K562 (cell line): Measurements from ENCODE around the gene ASB2. TPM values are rescaled to one million over a fixed set of nuclear protein-coding genes. Genes with fewer than 3 reads are reported as not detected.

Source experiments
- ATAC-seq: fragments of 200-7000 bp; cut with Tn5 transposase; 3 replicates; pipeline ENCODE4 v1.9.1; 2020; ENCODE audit warnings: moderate library complexity
- BruUV-seq: library from RNA; stranded (reverse); fragments of 400-500 nt; replicated peaks from 2 replicates; lab custom pipeline; 2021; lab: Mats Ljungman, UMichigan
- CTCF ChIA-PET: fragments of 300-600 bp; formaldehyde crosslinking; extraction: SDS; loops from one replicate; lab custom pipeline; 2021; ENCODE audit warnings: low intra/inter-chr PET ratio; lab: Yijun Ruan, JAX
- POLR2A ChIA-PET: fragments of 300-600, 350-650 bp; sonication (Branson Sonifier 250); formaldehyde crosslinking; extraction: SDS; loops from one replicate; lab custom pipeline; 2021; ENCODE audit warnings: antibody characterized with exemption, inconsistent platforms; lab: Yijun Ruan, JAX
- DNase-seq, 4 experiments: peaks; one replicate each; pipeline versions ENCODE4 v3.0.0 to v3.0.0-alpha.2; 2011 to 2018; ENCODE audit warnings: low spot score in 3 of 4, mixed read lengths in 3 of 4; ENCODE audit errors: extremely low read depth in 1 of 4
- FAIRE-seq: peaks from 2 replicates; lab custom pipeline; 2011; peaks lifted over from hg19 to GRCh38; lab: Jason Lieb, UNC
- H2AFZ ChIP-seq: 2 replicates; pipeline ENCODE4 v1.6.0; 2011; ENCODE audit warnings: low read depth, low read length, control low read depth, inconsistent platforms
- H3K27ac ChIP-seq: fragments of 200-600 bp; 3 replicates; pipeline ENCODE4 v1.8.0; 2011; ENCODE audit warnings: low read depth, mild to moderate bottlenecking, control low read depth, inconsistent platforms, low read length, moderate library complexity, mixed read lengths; ENCODE audit errors: extremely low read depth
- H3K27me3 ChIP-seq, 2 experiments: fragments of 300-600 bp in 1 of 2; 2 replicates in 1 of 2; 3 replicates in 1 of 2; pipeline versions ENCODE4 v1.6.0 to v1.8.0; 2011; ENCODE audit warnings: inconsistent platforms in 2 of 2, low read length in 2 of 2, mild to moderate bottlenecking in 1 of 2, mixed read lengths in 1 of 2, moderate library complexity in 1 of 2; ENCODE audit not compliant: control insufficient read depth in 2 of 2, insufficient read depth in 2 of 2
- H3K36me3 ChIP-seq: fragments of 300-600 bp; 3 replicates; pipeline ENCODE4 v1.8.0; 2011; ENCODE audit warnings: mild to moderate bottlenecking, low read length, inconsistent platforms; ENCODE audit not compliant: control insufficient read depth, insufficient read depth
- H3K4me1 ChIP-seq, 2 experiments: fragments of 200-600 bp in 1 of 2; replicated peaks in 1 of 2; 2 replicates in 1 of 2; 3 replicates in 1 of 2; pipeline versions ENCODE4 v1.5.1 to v1.8.0; 2011; ENCODE audit warnings: inconsistent platforms in 2 of 2, low read length in 2 of 2, mild to moderate bottlenecking in 1 of 2, mixed read lengths in 1 of 2, moderate library complexity in 1 of 2; ENCODE audit not compliant: control insufficient read depth in 2 of 2, insufficient read depth in 2 of 2
- H3K4me2 ChIP-seq: 2 replicates; pipeline ENCODE4 v1.6.1; 2011; ENCODE audit warnings: low read length, control low read depth, inconsistent platforms, mixed read lengths; ENCODE audit not compliant: insufficient read depth
- H3K4me3 ChIP-seq: fragments of 200-600 bp; sonication (generic), shearing (Covaris generic); 2 replicates; pipeline ENCODE4 v1.5.1; 2016; ENCODE audit warnings: control low read depth, inconsistent platforms
- H3K79me2 ChIP-seq: fragments of 200-600 bp; 3 replicates; pipeline ENCODE4 v1.8.0; 2011; ENCODE audit warnings: low read length, inconsistent platforms; ENCODE audit not compliant: control insufficient read depth, insufficient read depth
- H3K9ac ChIP-seq, 2 experiments: 2 replicates each; pipeline versions ENCODE4 v1.6.0 to v1.6.1; 2011; ENCODE audit warnings: low read depth in 2 of 2, low read length in 2 of 2, control low read depth in 1 of 2, inconsistent platforms in 1 of 2, mild to moderate bottlenecking in 1 of 2, mixed read lengths in 1 of 2; ENCODE audit not compliant: insufficient read depth in 1 of 2
- H3K9me1 ChIP-seq: one replicate; pipeline ENCODE4 v1.6.0; 2011; ENCODE audit warnings: inconsistent platforms, mild to moderate bottlenecking, low read length, moderate library complexity; ENCODE audit not compliant: control insufficient read depth, insufficient read depth
- H3K9me3 ChIP-seq: replicated peaks from 2 replicates; pipeline ENCODE4 v1.5.1; 2011; ENCODE audit warnings: low read depth, low read length, inconsistent platforms; ENCODE audit not compliant: control insufficient read depth, insufficient read depth
- H4K20me1 ChIP-seq: replicated peaks from 2 replicates; pipeline ENCODE4 v1.6.1; 2011; ENCODE audit warnings: low read length, inconsistent platforms, mixed read lengths; ENCODE audit not compliant: control insufficient read depth, insufficient read depth
- ARID3A ChIP-seq: IDR thresholded peaks from 2 replicates; pipeline ENCODE4 v1.6.1; 2012; ENCODE audit warnings: low read depth, low read length, improper control_type of control experiment, borderline replicate concordance
- CEBPG ChIP-seq, 3 experiments: fragments of 200-800 bp in 1 of 3; sonication (Bioruptor generic) in 1 of 3; sonication (generic) in 1 of 3; formaldehyde crosslinking in 1 of 3; IDR thresholded peaks in 2 of 3; conservative IDR thresholded peaks in 1 of 3; 2 replicates each; pipeline versions ENCODE4 v1.6.1 to v1.8.0; 2016 to 2022; ENCODE audit warnings: missing compliant biosample characterization in 2 of 3, missing genetic modification characterization in 2 of 3, mild to moderate bottlenecking in 1 of 3, missing genetic modification reagents in 1 of 3
- HDAC3 ChIP-seq: fragments of 450-650 bp; IDR thresholded peaks from 2 replicates; pipeline ENCODE4 v1.6.1; 2018; ENCODE audit warnings: borderline replicate concordance, mild to moderate bottlenecking, moderate library complexity; ENCODE audit not compliant: partially characterized antibody
- JUNB ChIP-seq: fragments of 450-650 bp; formaldehyde crosslinking; conservative IDR thresholded peaks from 2 replicates; pipeline ENCODE4 v1.4.0; 2020; ENCODE audit warnings: mild to moderate bottlenecking
- PHTF2 ChIP-seq: fragments of 250-450 bp; sonication (Bioruptor Pico); IDR thresholded peaks from 2 replicates; pipeline ENCODE4 v1.5.0; 2021; ENCODE audit warnings: mild to moderate bottlenecking
- RBM17 ChIP-seq: fragments of 200-400 bp; formaldehyde crosslinking; IDR thresholded peaks from 2 replicates; pipeline ENCODE4 v1.6.1; 2017; ENCODE audit warnings: low read depth, mild to moderate bottlenecking, low read length, borderline replicate concordance
- SNIP1 ChIP-seq: fragments of 450-650 bp; IDR thresholded peaks from 2 replicates; pipeline ENCODE4 v1.7.1; 2017; ENCODE audit warnings: low read depth, mild to moderate bottlenecking
- WGBS: fragments of 100-300 bp; shearing (Covaris generic); methylation state at CpG from one replicate; pipeline ENCODE4 v1.1.6; 2016; ENCODE audit warnings: low coverage, mixed read lengths; ENCODE audit not compliant: insufficient coverage; ENCODE audit errors: missing lambda C conversion rate; 5-methylcytosine and 5-hydroxymethylcytosine counted together
- in situ Hi-C: fragments of 300-500 bp; cut with MboI; formaldehyde crosslinking; loops from 4 replicates; pipeline ENCODE4 v1.15.0; 2018; ENCODE audit warnings: inconsistent platforms, mixed read lengths
- intact Hi-C: fragments of 100-400 bp; cut with micrococcal nuclease; formaldehyde crosslinking; loops from 2 replicates; pipeline ENCODE4 v1.14.2; 2022
- polyA plus RNA-seq, 8 experiments: library from polyadenylated mRNA; depleted of rRNA in 4 of 8; stranded (reverse) in 5 of 8; unstranded in 3 of 8; fragments of >200 nt; fragmentation: Nextera tagmentation in 2 of 8; fragmentation: Illumina TruSeq in 1 of 8; extraction: Ambion mirVana in 2 of 8; extraction: Trizol in 1 of 8; gene quantifications; 2 replicates each; pipeline versions ENCODE4 v1.2.1 to v1.2.3, GENCODE V29; 2011 to 2014; ENCODE audit warnings: inconsistent platforms in 1 of 8, missing spikeins in 1 of 8
- total RNA-seq, 7 experiments: library from RNA; depleted of rRNA in 6 of 7; stranded (reverse); fragments of >200 nt in 6 of 7; fragmentation: Illumina TruSeq in 2 of 7; extraction: Trizol in 2 of 7; gene quantifications; 2 replicates each; pipeline versions ENCODE4 v1.2.1 to v1.2.3, GENCODE V29; 2011 to 2021; ENCODE audit warnings: low replicate concordance in 1 of 7
- TF ChIP-seq, protein P1 (sequence below), 2 experiments: fragments of 450-650 bp; conservative IDR thresholded peaks; 2 replicates each; pipeline ENCODE4 v1.6.1; 2017; ENCODE audit warnings: mild to moderate bottlenecking in 2 of 2, moderate library complexity in 2 of 2
- TF ChIP-seq, protein P2 (sequence below): sonication (generic); formaldehyde crosslinking; IDR thresholded peaks from 2 replicates; pipeline ENCODE4 v1.9.0; 2022; ENCODE audit warnings: mild to moderate bottlenecking, missing genetic modification reagents
- TF ChIP-seq, protein P3 (sequence below), 2 experiments: fragments of 450-650 bp in 1 of 2; sonication (generic) in 1 of 2; formaldehyde crosslinking; conservative IDR thresholded peaks; 2 replicates each; pipeline versions ENCODE4 v1.4.0 to v1.8.1; 2020 to 2022; ENCODE audit warnings: mild to moderate bottlenecking in 1 of 2, missing genetic modification reagents in 1 of 2
- TF ChIP-seq, protein P4 (sequence below): fragments of 450-650 bp; formaldehyde crosslinking; IDR thresholded peaks from 2 replicates; pipeline ENCODE4 v1.4.0; 2022; ENCODE audit warnings: mild to moderate bottlenecking, moderate library complexity
- TF ChIP-seq, protein P5 (sequence below): fragments of 250-450 bp; sonication (Bioruptor Pico); IDR thresholded peaks from 2 replicates; pipeline ENCODE4 v1.4.0; 2020; ENCODE audit warnings: mild to moderate bottlenecking, moderate library complexity

ASB2 gene
- total and polyA plus RNA-seq, 9 of the 15 experiments (the other 6 are each of a cell fraction or from before 2014, with no cell fraction given): not detected

DNA sequence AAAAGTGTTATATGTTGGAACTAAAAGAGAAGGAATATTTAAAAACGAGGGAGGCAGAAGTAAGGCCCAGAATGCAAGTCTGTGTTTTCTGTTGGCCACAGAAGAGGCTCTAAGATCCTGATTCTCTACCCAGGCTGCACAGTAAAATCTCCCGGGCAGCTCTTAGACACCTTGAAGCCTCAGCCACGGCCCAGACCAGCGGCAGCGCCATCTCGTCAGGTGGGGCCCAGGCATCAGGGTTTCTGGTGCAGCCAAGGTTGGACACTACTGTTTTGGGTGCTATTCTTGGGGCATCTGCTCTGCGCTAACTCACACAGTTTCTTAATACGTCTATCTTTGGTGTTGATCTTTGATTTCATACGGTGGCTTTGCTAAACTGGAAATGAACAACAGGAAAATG lies 32.4 kb downstream of the ASB2 start (continued):
- no peak for TF ChIP-seq ARID3A
- TF ChIP-seq, protein P1, sequence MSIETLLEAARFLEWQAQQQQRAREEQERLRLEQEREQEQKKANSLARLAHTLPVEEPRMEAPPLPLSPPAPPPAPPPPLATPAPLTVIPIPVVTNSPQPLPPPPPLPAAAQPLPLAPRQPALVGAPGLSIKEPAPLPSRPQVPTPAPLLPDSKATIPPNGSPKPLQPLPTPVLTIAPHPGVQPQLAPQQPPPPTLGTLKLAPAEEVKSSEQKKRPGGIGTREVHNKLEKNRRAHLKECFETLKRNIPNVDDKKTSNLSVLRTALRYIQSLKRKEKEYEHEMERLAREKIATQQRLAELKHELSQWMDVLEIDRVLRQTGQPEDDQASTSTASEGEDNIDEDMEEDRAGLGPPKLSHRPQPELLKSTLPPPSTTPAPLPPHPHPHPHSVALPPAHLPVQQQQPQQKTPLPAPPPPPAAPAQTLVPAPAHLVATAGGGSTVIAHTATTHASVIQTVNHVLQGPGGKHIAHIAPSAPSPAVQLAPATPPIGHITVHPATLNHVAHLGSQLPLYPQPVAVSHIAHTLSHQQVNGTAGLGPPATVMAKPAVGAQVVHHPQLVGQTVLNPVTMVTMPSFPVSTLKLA (conservative IDR thresholded peaks at IDR 0.05): no peak
- TF ChIP-seq, protein P2, sequence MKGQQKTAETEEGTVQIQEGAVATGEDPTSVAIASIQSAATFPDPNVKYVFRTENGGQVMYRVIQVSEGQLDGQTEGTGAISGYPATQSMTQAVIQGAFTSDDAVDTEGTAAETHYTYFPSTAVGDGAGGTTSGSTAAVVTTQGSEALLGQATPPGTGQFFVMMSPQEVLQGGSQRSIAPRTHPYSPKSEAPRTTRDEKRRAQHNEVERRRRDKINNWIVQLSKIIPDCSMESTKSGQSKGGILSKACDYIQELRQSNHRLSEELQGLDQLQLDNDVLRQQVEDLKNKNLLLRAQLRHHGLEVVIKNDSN (CRISPR knock-in tag): no peak

- no peak for DNase-seq
- H3K27me3 ChIP-seq: peaks cover 4 to 46% of the 10 kb centered on the region in 2 experiments; a peak in 3 of 5 replicates
- ChIA-PET POLR2A (no interaction called here), CTCF (no interaction called here)
- no peaks in the 10 kb centered on the region for H3K9me3 ChIP-seq
- peaks cover 3% of the 10 kb centered on the region; the same call in 1 of the 2 replicates for H4K20me1 ChIP-seq
- H3K9me1 ChIP-seq: no peaks in the 10 kb centered on the region
- H3K4me3 ChIP-seq: no peak overlapping the region
- WGBS: 5% methylated on average over 4 of the region's 10 CpGs
- no peak overlapping the region for H3K27ac ChIP-seq
- no peak overlapping the region for H3K4me2 ChIP-seq
- no peaks in the 10 kb centered on the region for H3K36me3 ChIP-seq
- no peaks in the 10 kb centered on the region for H3K79me2 ChIP-seq
- intact Hi-C loops (no loop called here), in situ Hi-C loops (loop anchor here (5.0 kb wide), 1 partner anchor 59 kb away; no protein-coding TSS in a partner anchor)
- no TSS peak for BruUV-seq
- ATAC-seq: no peak
- no peak for FAIRE-seq
- H3K4me1 ChIP-seq: peaks cover 0 to 7% of the 10 kb centered on the region in 2 experiments; a peak in 1 of 5 replicates
- H2AFZ ChIP-seq: no peak overlapping the region
- H3K9ac ChIP-seq: no peak overlapping the region
- no peak for TF ChIP-seq RBM17
- TF ChIP-seq JUNB (CRISPR knock-in tag): no peak
- TF ChIP-seq PHTF2 (CRISPR knock-in tag): no peak
- TF ChIP-seq, protein P3, sequence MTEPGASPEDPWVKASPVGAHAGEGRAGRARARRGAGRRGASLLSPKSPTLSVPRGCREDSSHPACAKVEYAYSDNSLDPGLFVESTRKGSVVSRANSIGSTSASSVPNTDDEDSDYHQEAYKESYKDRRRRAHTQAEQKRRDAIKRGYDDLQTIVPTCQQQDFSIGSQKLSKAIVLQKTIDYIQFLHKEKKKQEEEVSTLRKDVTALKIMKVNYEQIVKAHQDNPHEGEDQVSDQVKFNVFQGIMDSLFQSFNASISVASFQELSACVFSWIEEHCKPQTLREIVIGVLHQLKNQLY (CRISPR knock-in tag; conservative IDR thresholded peaks at IDR 0.05): no peak
- TF ChIP-seq HDAC3: no peak
- TF ChIP-seq, protein P4, sequence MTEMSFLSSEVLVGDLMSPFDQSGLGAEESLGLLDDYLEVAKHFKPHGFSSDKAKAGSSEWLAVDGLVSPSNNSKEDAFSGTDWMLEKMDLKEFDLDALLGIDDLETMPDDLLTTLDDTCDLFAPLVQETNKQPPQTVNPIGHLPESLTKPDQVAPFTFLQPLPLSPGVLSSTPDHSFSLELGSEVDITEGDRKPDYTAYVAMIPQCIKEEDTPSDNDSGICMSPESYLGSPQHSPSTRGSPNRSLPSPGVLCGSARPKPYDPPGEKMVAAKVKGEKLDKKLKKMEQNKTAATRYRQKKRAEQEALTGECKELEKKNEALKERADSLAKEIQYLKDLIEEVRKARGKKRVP (CRISPR knock-in tag): no peak
- no peak for TF ChIP-seq SNIP1
- no peak for TF ChIP-seq CEBPG (CRISPR knock-in tag; IDR thresholded peaks at IDR 0.05)
- no peak for TF ChIP-seq CEBPG (tag; conservative IDR thresholded peaks at IDR 0.05 in 1 of 2, IDR thresholded peaks at IDR 0.05 in 1 of 2)
- TF ChIP-seq, protein P5, sequence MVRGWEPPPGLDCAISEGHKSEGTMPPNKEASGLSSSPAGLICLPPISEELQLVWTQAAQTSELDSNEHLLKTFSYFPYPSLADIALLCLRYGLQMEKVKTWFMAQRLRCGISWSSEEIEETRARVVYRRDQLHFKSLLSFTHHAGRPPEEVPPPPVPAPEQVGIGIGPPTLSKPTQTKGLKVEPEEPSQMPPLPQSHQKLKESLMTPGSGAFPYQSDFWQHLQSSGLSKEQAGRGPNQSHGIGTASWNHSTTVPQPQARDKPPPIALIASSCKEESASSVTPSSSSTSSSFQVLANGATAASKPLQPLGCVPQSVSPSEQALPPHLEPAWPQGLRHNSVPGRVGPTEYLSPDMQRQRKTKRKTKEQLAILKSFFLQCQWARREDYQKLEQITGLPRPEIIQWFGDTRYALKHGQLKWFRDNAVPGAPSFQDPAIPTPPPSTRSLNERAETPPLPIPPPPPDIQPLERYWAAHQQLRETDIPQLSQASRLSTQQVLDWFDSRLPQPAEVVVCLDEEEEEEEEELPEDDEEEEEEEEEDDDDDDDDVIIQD: no peak
Observed at GRCh38 chr14:93943052-93943451, 33.3 kb downstream of the ASB2 start.
